ENCODE measurements around the gene IL20RB.
"Not testable (repeated sequence)": the region's sequence is repeated elsewhere in the genome, so short reads cannot be mapped to it uniquely, and the experiment has no call there.

The IL20RB gene

DNA sequence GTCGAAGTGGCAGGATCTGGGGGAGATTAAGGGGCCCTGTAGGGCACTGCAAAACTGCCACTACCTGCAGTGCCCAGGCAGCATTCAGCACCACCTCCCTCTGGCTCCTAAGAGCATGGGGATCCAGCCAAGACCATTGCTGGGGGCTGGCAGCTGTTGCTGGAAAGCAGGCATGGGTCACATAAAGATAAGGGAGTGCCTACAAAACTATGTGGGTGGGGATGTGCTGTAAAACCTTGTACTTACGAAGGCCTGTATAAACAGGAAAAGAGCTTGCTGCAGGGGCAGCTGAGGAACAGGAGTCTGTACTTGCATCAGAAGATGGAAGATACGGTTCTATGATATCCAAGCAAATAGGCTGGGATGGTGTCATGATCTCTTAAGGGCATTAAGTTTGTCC, 27.1 kb downstream of the IL20RB start:
- no peak overlapping the region for H3K4me3 ChIP-seq (ENCODE audit: low read depth, low read length)

DNA sequence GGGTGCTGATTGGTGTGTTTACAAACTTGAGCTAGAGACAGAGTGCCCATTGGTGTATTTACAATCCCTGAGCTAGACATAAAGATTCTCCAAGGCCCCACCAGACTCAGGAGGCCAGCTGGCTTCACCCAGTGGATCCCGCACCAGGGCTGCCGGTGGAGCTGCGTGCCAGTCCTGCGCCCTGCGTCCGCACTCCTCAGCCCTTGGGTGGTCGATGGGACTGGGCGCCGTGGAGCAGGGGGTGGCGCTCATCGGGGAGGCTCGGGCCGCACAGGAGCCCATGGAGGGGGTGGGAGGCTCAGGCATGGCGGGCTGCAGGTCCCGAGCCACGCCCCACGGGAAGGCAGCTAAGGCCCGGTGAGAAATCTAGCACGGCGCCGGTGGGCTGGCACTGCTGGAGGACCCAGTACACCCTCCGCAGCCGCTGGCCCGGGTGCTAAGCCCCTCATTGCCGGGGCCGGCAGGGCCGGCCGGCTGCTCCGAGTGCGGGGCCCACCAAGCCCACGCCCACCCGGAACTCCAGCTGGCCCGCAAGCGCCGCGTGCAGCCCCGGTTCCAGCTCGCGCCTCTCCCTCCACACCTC, 29.7 kb downstream of the IL20RB start:
- H3K4me3 ChIP-seq (ENCODE audit: low read depth, low read length), result not testable (repeated sequence)

DNA sequence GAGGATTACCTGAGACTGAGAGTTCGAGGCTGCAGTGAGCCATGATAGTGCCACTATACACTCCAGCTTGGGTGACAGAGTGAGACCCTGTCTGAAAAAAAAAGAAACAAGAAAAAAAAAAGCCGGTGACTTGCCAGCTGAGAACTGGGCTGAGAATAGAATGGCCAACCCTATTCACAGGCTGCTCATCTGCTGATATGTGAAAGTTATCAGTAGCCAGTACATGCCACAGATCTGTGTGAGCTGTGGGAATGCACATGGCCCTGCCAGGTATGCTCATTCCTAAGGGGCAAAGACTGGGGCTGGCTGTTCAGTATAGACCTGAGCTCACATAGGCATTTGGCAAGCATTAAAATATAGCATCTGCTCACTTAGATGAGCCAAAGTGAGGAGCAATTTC, 30.9 kb downstream of the IL20RB start:
- H3K4me3 ChIP-seq (ENCODE audit: low read depth, low read length), result no peak overlapping the region

DNA sequence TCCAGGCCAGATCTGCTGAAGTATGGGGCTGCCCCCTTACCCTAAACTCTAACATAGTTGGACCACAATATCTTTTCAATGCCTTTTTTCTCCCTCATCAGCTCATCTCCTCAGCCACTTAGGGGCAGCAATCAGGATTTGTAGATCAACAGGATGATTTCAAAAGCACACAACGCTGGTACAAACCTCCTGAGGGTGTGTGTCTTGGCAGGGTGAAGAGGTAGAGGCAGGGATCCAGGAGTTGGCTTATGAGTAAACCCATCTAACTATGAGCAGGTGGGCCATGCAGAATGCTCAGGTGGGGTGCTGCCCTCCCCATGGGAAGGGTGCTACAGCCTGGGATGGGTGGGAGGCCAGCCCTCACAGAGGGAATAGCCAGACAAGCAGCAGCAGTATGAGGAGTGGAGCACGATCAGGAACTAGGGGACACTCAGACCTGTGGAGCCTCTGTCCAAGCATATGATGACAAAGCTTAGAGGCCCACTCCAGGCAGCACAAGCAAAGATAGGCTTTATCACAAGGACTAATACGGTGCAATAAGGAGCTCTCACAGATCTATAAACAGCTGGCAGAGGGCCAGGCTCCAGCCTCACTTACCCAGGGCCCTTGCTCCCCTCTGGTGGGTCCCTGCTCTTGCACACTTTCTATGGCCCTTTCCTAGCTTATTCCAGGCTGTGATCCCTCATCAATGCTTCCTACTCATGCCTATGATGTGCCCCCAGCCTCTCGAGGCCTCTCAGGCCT, 32.2 kb downstream of the IL20RB start:
- no peak overlapping the region for H3K4me3 ChIP-seq (ENCODE audit: low read depth, low read length)

- H3K4me3 ChIP-seq (ENCODE audit: low read depth, low read length), result no peak overlapping the region
Observed at GRCh38 chr3:136990826-136991225, 33.0 kb downstream of the IL20RB start.

GRCh38 chr3:136992115-136992514, 34.3 kb downstream of the IL20RB start:
- no peak overlapping the region for H3K4me3 ChIP-seq (ENCODE audit: low read depth, low read length)

DNA sequence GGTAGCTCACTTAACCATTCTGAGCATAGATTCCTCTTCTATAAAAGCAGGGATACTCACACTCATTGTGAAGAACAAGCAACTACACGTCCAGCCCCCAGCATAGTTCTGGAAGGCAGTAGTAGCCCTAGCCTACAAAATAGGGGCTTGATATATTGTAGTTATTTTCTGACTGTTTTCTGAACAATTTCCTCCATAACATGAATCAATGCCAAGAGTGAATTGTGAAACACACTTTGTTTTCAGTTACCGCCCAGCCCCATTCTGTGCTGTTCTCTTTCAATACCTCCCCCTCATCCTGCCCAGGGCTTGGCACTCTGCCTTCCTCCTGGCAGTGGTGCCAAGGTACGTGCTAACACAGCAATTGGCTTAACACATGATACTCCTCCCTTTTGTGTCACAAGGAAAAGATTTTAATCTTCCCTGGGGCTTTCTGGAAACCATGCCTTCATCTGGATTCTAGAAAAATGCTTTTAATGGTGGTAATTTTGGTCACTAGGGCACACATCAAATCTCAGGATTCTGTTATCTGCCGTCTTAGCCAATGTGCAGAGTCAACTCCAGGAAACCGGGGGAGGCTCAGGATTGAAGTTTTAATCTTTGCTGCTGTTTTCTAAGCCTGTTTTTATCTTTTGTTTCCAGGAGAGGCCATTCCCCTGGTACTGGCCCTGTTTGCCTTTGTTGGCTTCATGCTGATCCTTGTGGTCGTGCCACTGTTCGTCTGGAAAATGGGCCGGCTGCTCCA, 37.2 kb downstream of the IL20RB start:
- H3K4me3 ChIP-seq (ENCODE audit: low read depth, low read length), result no peak overlapping the region

GRCh38 chr3:136995652-136996051, 37.9 kb downstream of the IL20RB start:
- H3K4me3 ChIP-seq (ENCODE audit: low read depth, low read length), result no peak overlapping the region

DNA sequence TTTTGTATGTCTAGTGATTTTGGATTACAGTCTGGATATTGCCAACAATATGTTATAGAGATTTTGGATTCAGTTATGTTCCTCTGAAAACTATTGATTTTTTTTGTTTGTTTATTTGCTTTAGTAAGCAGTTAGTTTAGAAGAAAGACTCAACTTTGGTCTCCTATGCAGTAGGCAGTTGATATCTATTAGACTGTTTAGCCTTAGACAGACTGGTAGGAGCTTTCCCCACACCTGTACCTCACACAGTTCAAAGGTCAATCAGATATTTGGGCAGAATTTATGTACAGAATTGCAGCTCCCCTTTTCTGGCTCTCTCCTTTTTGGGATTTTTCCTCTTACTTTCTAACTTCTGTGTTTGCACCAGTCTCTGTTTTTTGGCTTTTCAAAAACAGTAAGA, 42.3 kb downstream of the IL20RB start:
- no peak overlapping the region for H3K4me3 ChIP-seq (ENCODE audit: low read depth, low read length)

GRCh38 chr3:137007376-137007775, 49.6 kb downstream of the IL20RB start:
- H3K4me3 ChIP-seq (ENCODE audit: low read depth, low read length), result not testable (repeated sequence)

- H3K4me3 ChIP-seq (ENCODE audit: low read depth, low read length), result no peak overlapping the region
Observed at GRCh38 chr3:137008131-137008530, 50.3 kb downstream of the IL20RB start.

DNA sequence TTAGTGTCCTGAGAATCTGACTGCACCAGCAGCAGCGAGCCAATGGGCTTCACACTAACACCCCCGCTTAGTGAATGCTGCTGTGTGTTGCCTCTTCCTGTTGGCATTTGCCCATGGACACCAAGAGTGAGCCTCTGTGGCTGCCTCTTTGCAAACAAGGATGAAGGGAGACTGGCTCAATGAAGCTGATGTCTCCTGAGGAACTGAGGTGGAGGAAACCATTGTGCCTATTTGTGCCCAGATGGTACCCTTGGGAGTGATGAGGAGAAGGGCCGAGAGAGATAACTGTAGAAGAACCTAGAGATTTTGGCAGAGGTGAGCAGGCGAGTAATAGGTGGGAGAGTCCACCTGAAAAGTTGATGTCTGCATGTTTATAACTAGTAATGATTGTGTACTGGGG, 51.2 kb downstream of the IL20RB start:
- H3K4me3 ChIP-seq (ENCODE audit: low read depth, low read length), result no peak overlapping the region

DNA sequence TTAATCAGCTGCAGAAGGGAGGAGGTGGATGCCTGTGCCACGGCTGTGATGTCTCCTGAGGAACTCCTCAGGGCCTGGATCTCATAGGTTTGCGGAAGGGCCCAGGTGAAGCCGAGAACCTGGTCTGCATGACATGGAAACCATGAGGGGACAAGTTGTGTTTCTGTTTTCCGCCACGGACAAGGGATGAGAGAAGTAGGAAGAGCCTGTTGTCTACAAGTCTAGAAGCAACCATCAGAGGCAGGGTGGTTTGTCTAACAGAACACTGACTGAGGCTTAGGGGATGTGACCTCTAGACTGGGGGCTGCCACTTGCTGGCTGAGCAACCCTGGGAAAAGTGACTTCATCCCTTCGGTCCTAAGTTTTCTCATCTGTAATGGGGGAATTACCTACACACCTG, 52.4 kb downstream of the IL20RB start:
- H3K4me3 ChIP-seq (ENCODE audit: low read depth, low read length), result no peak overlapping the region

- no peak overlapping the region for H3K4me3 ChIP-seq (ENCODE audit: low read depth, low read length)
Observed at GRCh38 chr3:137011153-137011552, 53.4 kb downstream of the IL20RB start.

- no peak overlapping the region for H3K4me3 ChIP-seq (ENCODE audit: low read depth, low read length)
Observed at GRCh38 chr3:137012097-137012501, 54.3 kb downstream of the IL20RB start.

GRCh38 chr3:137013951-137014688, 56.3 kb downstream of the IL20RB start:
- no peak overlapping the region for H3K4me3 ChIP-seq (ENCODE audit: low read depth, low read length)

GRCh38 chr3:137017316-137017715, 59.5 kb downstream of the IL20RB start:
- not testable (repeated sequence) for H3K4me3 ChIP-seq (ENCODE audit: low read depth, low read length)

- no peak overlapping the region for H3K4me3 ChIP-seq (ENCODE audit: low read depth, low read length)
Observed at GRCh38 chr3:137020315-137020714, 62.5 kb downstream of the IL20RB start.

DNA sequence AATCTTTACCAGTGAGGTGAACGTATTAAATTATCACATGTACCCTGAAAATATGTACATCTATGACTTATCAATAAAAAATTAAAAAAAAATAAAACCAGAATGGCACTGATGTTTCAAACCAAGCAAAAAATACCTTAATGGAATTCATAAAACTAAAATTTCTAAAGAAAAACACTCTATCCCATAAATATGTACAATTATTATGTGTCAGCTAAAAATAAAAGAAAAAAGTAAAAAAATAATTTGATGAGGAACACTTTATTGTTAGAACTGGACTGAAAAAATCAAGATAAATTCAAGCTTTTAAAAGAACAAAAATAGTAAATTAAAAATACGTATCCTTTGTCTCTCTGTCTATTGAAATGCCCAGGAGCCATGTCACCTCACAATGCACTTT, 63.1 kb downstream of the IL20RB start:
- H3K4me3 ChIP-seq (ENCODE audit: low read depth, low read length), result no peak overlapping the region

DNA sequence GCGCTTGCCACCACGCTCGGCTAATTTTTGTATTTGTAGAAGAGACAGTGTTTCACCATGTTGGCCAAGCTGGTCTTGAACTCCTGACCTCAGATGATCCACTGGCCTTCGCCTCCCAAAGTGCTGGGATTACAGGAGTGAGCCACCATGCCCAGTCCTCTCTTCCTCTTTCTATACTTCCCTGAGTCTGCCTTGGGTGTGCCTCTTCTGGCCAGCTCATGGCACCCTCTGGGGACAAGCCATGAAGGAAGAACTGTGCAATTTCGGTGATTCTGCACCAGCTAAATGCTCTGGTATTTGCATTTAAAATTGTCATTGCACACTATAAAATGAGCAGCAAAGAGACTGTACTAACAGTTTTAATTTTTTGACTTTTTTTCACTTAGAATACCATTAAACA, 66.6 kb downstream of the IL20RB start:
- no peak overlapping the region for H3K4me3 ChIP-seq (ENCODE audit: low read depth, low read length)

DNA sequence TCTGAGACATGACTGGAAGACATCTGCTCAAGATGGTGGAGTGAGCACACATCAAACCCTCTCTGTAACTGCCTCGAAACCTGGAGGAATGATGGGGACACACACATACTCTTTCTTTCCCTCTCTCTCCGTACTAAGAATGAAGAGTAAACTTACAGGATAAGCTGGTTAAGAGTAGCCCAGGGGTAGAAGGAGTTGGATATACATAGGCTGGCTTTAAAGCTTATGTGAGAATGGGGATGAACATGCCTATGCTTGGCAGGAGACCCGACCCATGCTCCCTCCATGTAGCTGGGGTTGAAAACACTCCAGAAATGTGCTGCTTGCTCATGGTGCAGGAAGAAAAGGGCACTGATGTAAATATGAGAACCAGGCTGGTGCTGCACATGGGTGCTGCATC, 68.9 kb downstream of the IL20RB start:
- H3K4me3 ChIP-seq (ENCODE audit: low read depth, low read length), result no peak overlapping the region

Measured in iPS-11a (cell line).